BJ (cell line): ENCODE data around the gene KRTAP25-1. TPM values are rescaled to one million over a fixed set of nuclear protein-coding genes. Genes with fewer than 3 reads are reported as not detected.

Source experiments
- CTCF ChIA-PET: fragments of 350-600 bp; formaldehyde crosslinking; extraction: SDS; loops from one replicate; lab custom pipeline; 2021; ENCODE audit warnings: antibody characterized with exemption, inconsistent platforms; lab: Yijun Ruan, JAX
- POLR2A ChIA-PET: fragments of 300-600 bp; sonication (Branson Sonifier 250); formaldehyde crosslinking; extraction: SDS; loops from one replicate; lab custom pipeline; 2021; ENCODE audit warnings: antibody characterized with exemption; lab: Charles Lee
- DNase-seq: peaks from one replicate; pipeline ENCODE4 v3.0.0-alpha.2; 2011; ENCODE audit warnings: low read depth
- H3K27me3 ChIP-seq: 2 replicates; pipeline ENCODE4 v1.6.0; 2011; ENCODE audit warnings: low read length; ENCODE audit not compliant: control insufficient read depth, insufficient read depth
- H3K36me3 ChIP-seq: 2 replicates; pipeline ENCODE4 v1.5.1; 2011; ENCODE audit warnings: low read length; ENCODE audit not compliant: control insufficient read depth, insufficient read depth
- H3K4me3 ChIP-seq: 2 replicates; pipeline ENCODE4 v1.5.1; 2011; ENCODE audit warnings: low read depth, mild to moderate bottlenecking, control low read depth, low read length
- polyA plus RNA-seq: library from polyadenylated mRNA; depleted of rRNA; stranded (reverse); fragments of >200 nt; gene quantifications from 2 replicates; pipeline ENCODE4 v1.2.3, GENCODE V29; 2011
- TF ChIP-seq, protein P1 (sequence below): IDR thresholded peaks from 2 replicates; pipeline ENCODE4 v1.5.1; 2011; ENCODE audit warnings: low read depth, mild to moderate bottlenecking, control low read depth, inconsistent platforms, low read length, moderate library complexity; ENCODE audit not compliant: insufficient read depth

KRTAP25-1 gene
- polyA plus RNA-seq, 1 experiment = not detected

DNA sequence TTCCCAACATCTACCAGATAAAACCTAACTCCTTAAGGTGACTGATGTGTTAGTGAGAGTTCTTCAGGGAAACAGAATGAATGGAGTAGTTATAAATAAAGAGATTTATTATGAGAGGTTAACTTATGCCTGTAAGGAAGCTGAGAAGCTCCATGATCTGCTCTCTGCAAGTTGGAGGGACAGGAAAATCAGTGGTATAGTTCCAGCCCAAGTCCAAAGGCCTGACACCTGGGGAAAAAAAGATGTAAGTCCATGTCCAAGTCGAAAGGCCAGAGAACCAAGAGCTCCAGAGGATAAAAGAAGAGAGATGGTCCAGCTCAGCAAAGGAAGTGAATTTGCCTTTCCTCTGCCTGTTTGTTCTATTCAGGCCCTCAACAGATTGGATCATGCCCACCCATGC is 33.6 kb downstream of the KRTAP25-1 start:
- TF ChIP-seq, protein P1, sequence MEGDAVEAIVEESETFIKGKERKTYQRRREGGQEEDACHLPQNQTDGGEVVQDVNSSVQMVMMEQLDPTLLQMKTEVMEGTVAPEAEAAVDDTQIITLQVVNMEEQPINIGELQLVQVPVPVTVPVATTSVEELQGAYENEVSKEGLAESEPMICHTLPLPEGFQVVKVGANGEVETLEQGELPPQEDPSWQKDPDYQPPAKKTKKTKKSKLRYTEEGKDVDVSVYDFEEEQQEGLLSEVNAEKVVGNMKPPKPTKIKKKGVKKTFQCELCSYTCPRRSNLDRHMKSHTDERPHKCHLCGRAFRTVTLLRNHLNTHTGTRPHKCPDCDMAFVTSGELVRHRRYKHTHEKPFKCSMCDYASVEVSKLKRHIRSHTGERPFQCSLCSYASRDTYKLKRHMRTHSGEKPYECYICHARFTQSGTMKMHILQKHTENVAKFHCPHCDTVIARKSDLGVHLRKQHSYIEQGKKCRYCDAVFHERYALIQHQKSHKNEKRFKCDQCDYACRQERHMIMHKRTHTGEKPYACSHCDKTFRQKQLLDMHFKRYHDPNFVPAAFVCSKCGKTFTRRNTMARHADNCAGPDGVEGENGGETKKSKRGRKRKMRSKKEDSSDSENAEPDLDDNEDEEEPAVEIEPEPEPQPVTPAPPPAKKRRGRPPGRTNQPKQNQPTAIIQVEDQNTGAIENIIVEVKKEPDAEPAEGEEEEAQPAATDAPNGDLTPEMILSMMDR = no peak
- DNase-seq = no peak
- CTCF ChIA-PET = no interaction called here

DNA sequence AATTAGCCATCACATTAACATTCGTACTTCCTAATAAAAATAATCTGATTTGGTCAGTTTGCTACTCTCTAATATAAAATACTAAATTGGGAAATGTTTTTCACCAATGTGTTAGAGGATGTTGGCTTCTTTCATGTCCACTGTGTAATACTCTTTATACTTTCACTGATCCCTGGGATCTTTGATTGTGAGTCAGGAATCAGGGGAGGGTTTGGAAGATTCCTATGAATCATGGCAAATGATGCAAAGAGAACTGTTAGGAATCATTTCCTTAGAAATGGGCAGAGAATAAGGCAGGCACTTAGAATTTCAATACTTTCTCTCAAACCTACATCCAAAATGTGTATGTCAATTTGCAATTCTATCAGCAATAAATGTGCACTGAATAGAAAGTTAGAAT is 37.5 kb downstream of the KRTAP25-1 start:
- TF ChIP-seq, protein P1 = no peak
- no peak for DNase-seq
- H3K4me3 ChIP-seq = no peak overlapping the region
- ChIA-PET CTCF (no interaction called here), POLR2A (no interaction called here)
- H3K36me3 ChIP-seq = no peaks in the 10 kb centered on the region
- H3K27me3 ChIP-seq = no peaks in the 10 kb centered on the region

More for the DNA sequence above, 33.6 kb downstream of the KRTAP25-1 start:
- POLR2A ChIA-PET = no interaction called here
- no peak overlapping the region for H3K4me3 ChIP-seq
- no peaks in the 10 kb centered on the region for H3K27me3 ChIP-seq
- no peaks in the 10 kb centered on the region for H3K36me3 ChIP-seq

DNA sequence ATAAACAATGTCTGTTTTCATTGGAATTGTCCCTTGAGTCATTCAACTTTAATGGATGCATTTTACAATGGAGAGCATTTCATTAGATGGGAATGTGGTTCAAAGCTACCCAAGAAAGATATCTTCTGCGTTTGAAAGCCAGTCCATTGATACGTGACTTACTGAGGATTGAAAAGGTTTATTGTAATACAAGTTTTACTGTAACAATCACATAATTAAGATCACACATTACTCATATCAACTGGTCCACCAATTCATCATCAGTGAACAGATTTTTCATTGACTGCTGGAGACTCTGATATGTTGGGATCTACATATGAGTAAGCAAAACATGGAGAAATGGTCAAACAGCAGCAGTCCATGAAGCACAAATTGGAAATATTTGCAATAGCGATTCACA is 39.4 kb downstream of the KRTAP25-1 start:
- no peak for DNase-seq
- Histone ChIP-seq H3K27me3 (no peaks in the 10 kb centered on the region), H3K36me3 (no peaks in the 10 kb centered on the region), H3K4me3 (no peak overlapping the region)
- ChIA-PET POLR2A (no interaction called here), CTCF (no interaction called here)
- TF ChIP-seq, protein P1 = no peak

DNA sequence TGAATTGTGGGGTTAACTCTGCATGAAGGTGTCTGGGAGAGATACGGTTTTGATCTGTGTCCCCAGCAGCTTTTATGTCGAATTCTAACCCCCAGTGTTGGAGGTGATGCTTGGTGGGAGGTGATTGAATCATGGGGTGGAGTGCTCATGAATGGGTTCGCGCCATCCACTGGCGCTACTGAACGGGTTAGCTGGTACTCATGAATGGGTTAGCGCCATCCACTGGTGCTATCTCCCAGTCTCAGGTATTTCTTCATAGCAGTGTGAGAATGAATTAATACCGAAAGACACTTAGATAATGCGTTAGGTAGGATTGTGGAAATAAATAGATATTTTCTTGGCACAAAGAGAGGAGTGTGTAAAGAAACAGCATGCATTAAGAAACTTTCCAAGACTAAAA is 40.5 kb downstream of the KRTAP25-1 start:
- ChIA-PET POLR2A (no interaction called here), CTCF (no interaction called here)
- no peak for DNase-seq
- Histone ChIP-seq H3K27me3 (no peaks in the 10 kb centered on the region), H3K36me3 (no peaks in the 10 kb centered on the region), H3K4me3 (no peak overlapping the region)
- TF ChIP-seq, protein P1 = no peak

DNA sequence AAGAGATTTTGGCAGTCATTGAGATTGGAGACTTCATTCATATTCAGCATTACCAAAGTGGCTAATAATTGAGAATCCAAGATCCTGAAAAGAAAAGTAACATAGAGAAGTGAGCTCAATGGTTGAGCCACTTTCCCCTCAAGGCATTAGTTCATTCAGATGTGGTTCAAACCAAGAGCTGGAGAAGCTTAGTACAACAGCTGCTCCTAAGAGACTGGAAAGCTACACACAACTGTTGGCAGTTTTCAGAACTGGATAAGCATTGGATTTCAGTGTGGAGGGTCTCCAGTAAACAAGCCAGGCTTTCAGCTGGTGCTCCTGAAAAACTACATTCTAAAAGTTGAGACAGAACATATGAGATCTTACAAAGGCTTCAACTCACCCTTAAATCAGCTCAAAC is 44.3 kb downstream of the KRTAP25-1 start:
- no peak for DNase-seq
- Histone ChIP-seq H3K4me3 (no peak overlapping the region), H3K27me3 (no peaks in the 10 kb centered on the region), H3K36me3 (no peaks in the 10 kb centered on the region)
- ChIA-PET CTCF (no interaction called here), POLR2A (no interaction called here)
- TF ChIP-seq, protein P1 = no peak
